SH-SY5Y (cell line): ENCODE measurements around the gene EPG5.

ENCODE experiments used
- GATA2 ChIP-seq: IDR thresholded peaks from 2 replicates; pipeline ENCODE4 v1.6.1; 2011; ENCODE audit warnings: mild to moderate bottlenecking, low read depth, low read length
- GATA3 ChIP-seq: IDR thresholded peaks from 2 replicates; pipeline ENCODE4 v1.6.1; 2011; ENCODE audit warnings: low read depth, mild to moderate bottlenecking, low read length, moderate library complexity

DNA sequence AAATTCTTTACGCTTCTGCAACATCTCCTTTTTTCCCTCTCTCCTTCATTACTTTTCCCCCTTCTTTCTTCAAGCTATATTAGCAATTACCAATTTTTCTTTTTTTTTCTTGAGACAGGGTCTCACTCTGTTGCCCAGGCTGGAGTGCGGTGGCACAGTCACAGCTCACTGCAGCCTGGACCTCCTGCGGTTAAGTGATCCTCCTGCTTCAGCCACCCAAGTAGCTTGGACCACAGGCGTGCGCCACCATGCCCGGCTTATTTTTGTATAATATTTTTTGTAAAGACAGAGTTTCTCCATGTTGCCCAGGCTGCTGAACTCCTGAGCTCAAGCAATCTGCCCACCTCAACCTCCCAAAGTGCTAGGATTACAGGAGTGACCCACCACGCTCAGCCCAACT, 70.7 kb downstream of the EPG5 start:
- TF ChIP-seq GATA3, result no peak
- TF ChIP-seq GATA2, result no peak
